GM10248 (cell line): ENCODE results near the gene OR7A5.

Source experiments
- CTCF ChIA-PET: fragments of 300-600 bp; sonication (Branson Sonifier 250); formaldehyde crosslinking; extraction: SDS; loops from one replicate; lab custom pipeline; 2021; ENCODE audit warnings: antibody characterized with exemption; lab: Yijun Ruan, JAX
- POLR2A ChIA-PET: fragments of 350-650 bp; sonication (Branson Sonifier 250); formaldehyde crosslinking; extraction: SDS; loops from one replicate; lab custom pipeline; 2020; ENCODE audit warnings: antibody characterized with exemption; lab: Yijun Ruan, JAX
- DNase-seq: peaks from one replicate; pipeline ENCODE4 v3.0.0; 2012; ENCODE audit errors: extremely low spot score
- TF ChIP-seq, protein P1 (sequence below): IDR thresholded peaks from 2 replicates; pipeline ENCODE4 v1.5.1; 2012; ENCODE audit warnings: mild to moderate bottlenecking, low read depth; ENCODE audit errors: extremely low read depth, missing control alignments, control extremely low read depth

OR7A5 gene

DNA sequence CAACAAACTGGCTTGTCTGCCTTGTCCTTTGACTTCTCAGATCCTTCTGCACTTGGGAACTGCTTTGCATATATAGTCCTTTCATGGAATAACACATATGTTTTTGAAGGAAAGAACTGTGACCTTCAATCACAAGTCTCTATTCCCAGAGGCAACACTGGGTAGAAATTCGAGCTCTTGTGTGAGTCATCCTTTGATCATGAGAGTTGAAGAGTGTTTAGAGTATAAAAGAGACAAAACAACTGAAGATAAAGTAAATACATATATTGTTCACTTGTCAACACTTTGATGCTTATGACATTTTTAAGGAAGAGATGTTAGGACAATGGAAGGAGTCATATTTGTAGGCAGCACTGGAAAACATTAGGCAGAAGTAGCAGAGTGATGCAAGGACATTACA, 5.2 kb upstream of the OR7A5 start:
- CTCF ChIA-PET = interaction anchor here (1.5 kb wide), 1 partner anchor 10 kb away, joined by 5 read pairs; no protein-coding TSS in a partner anchor
- no peak for DNase-seq

DNA sequence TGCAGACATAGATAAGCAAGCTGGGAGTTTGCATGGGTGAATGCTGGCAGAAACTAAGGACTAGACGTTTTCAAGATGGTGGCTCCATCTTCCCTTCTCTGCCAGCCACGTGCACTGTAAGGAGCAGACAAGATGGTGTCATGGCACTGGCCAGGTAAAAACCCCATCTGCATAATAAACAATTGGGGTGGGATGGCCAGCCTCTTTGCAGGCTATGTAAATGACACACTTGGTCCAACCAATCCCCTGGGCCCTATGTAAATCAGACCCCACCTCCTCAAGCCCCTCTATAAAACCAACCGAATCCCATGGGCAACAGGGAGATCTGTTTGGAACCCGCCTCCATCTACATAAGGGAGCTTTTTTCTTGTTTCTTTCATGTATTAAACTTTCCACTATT, 2.4 kb upstream of the OR7A5 start:
- TF ChIP-seq, protein P1, sequence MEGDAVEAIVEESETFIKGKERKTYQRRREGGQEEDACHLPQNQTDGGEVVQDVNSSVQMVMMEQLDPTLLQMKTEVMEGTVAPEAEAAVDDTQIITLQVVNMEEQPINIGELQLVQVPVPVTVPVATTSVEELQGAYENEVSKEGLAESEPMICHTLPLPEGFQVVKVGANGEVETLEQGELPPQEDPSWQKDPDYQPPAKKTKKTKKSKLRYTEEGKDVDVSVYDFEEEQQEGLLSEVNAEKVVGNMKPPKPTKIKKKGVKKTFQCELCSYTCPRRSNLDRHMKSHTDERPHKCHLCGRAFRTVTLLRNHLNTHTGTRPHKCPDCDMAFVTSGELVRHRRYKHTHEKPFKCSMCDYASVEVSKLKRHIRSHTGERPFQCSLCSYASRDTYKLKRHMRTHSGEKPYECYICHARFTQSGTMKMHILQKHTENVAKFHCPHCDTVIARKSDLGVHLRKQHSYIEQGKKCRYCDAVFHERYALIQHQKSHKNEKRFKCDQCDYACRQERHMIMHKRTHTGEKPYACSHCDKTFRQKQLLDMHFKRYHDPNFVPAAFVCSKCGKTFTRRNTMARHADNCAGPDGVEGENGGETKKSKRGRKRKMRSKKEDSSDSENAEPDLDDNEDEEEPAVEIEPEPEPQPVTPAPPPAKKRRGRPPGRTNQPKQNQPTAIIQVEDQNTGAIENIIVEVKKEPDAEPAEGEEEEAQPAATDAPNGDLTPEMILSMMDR = no peak
- ChIA-PET CTCF (no interaction called here), POLR2A (no interaction called here)
- no peak for DNase-seq

More for the DNA sequence above, 5.2 kb upstream of the OR7A5 start:
- TF ChIP-seq, protein P1 = no peak
- POLR2A ChIA-PET = no interaction called here

DNA sequence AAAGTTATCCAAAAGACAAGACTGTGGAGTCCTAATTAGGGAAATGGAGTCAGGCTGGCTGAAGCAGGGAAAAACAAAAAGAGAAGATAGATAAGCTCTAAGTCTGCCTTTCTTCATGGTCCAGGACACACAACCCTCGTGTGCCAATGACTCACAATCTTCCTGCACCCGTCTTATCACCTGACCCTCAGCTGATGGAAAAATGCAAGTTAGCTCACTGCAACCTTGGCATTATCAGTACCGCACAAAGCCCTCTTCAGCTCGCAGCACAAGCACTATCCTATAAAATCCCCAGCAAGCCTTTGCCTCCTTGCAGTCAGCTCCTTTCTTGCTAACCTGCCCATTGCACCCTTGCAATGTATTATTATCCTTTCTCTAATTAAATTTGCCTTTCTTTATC, 4.3 kb downstream of the OR7A5 start:
- no peak for DNase-seq
- CTCF ChIA-PET = interaction anchor here (1.2 to 1.5 kb wide), 4 partner anchors 9 to 28 kb away, joined by 4 to 5 read pairs (median 5); no protein-coding TSS in a partner anchor
- TF ChIP-seq, protein P1 = no peak
- POLR2A ChIA-PET = no interaction called here

DNA sequence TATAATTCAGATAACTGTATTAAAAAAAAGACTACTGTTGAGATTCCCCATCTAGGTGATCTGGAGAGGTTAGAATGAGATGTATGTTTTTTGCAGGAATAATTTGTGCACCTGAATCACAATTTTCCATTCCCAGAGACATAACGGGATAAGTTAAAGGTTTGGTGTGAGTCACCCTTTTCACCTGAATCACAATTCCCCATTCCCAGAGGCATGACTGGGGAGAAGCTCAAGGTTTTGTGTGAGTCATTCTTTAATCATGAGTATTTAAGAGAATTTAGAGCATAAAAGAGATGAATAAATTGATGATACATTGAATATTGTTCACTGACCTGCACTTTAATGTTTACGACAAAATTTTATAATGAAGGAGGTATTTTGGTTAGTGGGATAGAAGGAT, 9.0 kb downstream of the OR7A5 start:
- CTCF ChIA-PET = no interaction called here
- DNase-seq = no peak
- TF ChIP-seq, protein P1 = no peak
- POLR2A ChIA-PET = no interaction called here

DNA sequence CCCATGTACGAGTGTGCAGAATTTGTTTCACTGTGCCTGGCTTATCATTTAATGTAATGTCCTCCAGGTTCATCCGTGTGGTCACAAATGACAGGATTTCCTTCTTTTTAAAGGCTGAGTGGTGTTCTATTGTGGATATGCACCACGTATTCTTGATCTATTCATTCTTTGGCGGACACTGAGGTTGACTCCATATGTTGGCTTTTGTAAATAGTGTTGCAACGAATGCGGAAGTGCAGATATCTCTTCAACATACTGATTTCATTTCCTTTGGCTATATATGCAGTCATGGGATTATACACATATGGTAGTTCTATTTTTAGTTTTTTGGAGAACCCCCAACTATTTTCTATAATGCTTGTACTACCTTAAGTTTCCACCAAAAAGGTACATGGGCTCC, 13.0 kb downstream of the OR7A5 start:
- TF ChIP-seq, protein P1 = no peak
- POLR2A ChIA-PET = no interaction called here
- CTCF ChIA-PET = no interaction called here
- DNase-seq = no peak

DNA sequence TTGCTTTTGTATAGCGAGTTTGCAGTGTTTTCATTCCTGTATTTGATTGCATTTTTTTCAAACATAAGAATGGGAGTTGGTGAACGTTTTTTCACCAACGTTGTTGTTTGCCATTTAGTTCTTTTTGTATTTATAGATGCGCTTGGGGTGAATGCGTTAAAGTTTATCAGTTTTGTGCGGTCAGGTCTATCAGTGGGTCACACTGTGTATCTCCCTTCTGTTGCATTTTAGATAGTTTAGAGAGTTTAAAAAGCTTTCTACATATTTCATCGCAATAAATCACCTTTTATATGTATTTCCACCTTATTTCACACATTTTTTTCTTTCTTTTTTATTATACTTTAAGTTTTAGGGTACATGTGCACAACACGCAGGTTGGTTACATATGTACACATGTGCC, 16.4 kb downstream of the OR7A5 start:
- POLR2A ChIA-PET = no interaction called here
- CTCF ChIA-PET = no interaction called here
- no peak for DNase-seq
- TF ChIP-seq, protein P1 = no peak

DNA sequence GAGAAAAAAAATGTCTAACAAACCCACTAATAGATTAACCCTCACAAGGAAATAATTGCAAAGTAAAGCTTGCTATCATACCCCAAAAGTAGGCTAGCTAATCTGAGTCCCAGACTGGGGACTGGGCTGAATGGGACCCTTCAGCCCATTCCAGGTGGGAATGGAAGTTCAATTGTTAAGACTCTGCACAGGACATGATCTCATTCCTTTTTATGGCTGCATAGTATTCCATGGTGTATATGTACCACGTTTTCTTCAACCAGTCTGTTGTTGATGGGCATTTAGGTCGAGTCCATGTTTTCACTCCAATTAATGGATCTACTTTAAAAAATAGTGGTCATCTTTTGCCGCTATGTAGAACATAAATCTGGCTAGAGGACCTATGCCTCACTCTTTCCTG, 17.9 kb downstream of the OR7A5 start:
- DNase-seq = no peak
- POLR2A ChIA-PET = no interaction called here
- TF ChIP-seq, protein P1 = no peak
- CTCF ChIA-PET = no interaction called here
